HepG2 (cell line): ENCODE data around the gene CCT7. TPM values are rescaled to one million over a fixed set of nuclear protein-coding genes. Genes with fewer than 3 reads are reported as not detected.
A peak's percentile ranks its signal among the peaks of the same experiment; 100 is the strongest.

Source experiments
- ARNT2 ChIP-seq: sonication (generic); formaldehyde crosslinking; IDR thresholded peaks from 2 replicates; pipeline ENCODE4 v1.8.0; 2022; ENCODE audit warnings: mild to moderate bottlenecking, low read depth, missing genetic modification reagents, moderate library complexity
- GMEB2 ChIP-seq: IDR thresholded peaks from 2 replicates; pipeline ENCODE4 v1.6.1; 2016; ENCODE audit warnings: missing biosample characterization, missing genetic modification reagents, low read depth
- HNF4G ChIP-seq, 2 experiments: sonication (generic) in 1 of 2; formaldehyde crosslinking in 1 of 2; IDR thresholded peaks; 2 replicates each; pipeline versions ENCODE4 v1.4.0 to v1.6.1; 2011 to 2020; ENCODE audit warnings: borderline replicate concordance in 2 of 2, low read depth in 2 of 2, mild to moderate bottlenecking in 2 of 2, low read length in 1 of 2, missing genetic modification reagents in 1 of 2, moderate library complexity in 1 of 2
- LRRFIP1 ChIP-seq: sonication (generic); formaldehyde crosslinking; conservative IDR thresholded peaks from 2 replicates; pipeline ENCODE4 v1.4.0; 2020; ENCODE audit warnings: missing genetic modification reagents
- NFYC ChIP-seq: IDR thresholded peaks from 2 replicates; pipeline ENCODE4 v1.6.1; 2016; ENCODE audit warnings: missing genetic modification reagents, missing compliant biosample characterization
- TARDBP ChIP-seq: sonication (generic); formaldehyde crosslinking; IDR thresholded peaks from 2 replicates; pipeline ENCODE4 v1.8.0; 2022; ENCODE audit warnings: mild to moderate bottlenecking, missing genetic modification reagents
- TFE3 ChIP-seq: IDR thresholded peaks from 2 replicates; pipeline ENCODE4 v1.6.1; 2016
- ZBTB34 ChIP-seq: sonication (generic); formaldehyde crosslinking; IDR thresholded peaks from 2 replicates; pipeline ENCODE4 v1.8.0; 2022; ENCODE audit warnings: mild to moderate bottlenecking, missing genetic modification reagents
- ZBTB7B ChIP-seq: sonication (generic); formaldehyde crosslinking; IDR thresholded peaks from 2 replicates; pipeline ENCODE4 v1.4.0; 2020; ENCODE audit warnings: missing genetic modification reagents
- ZFAT ChIP-seq: sonication (generic); formaldehyde crosslinking; conservative IDR thresholded peaks from 2 replicates; pipeline ENCODE4 v1.8.1; 2023; ENCODE audit warnings: missing genetic modification reagents, inconsistent platforms
- ZFP90 ChIP-seq: sonication (generic); formaldehyde crosslinking; IDR thresholded peaks from 2 replicates; pipeline ENCODE4 v1.8.0; 2022; ENCODE audit warnings: missing genetic modification reagents, mild to moderate bottlenecking, inconsistent platforms, borderline replicate concordance
- ZNF230 ChIP-seq: sonication (generic); formaldehyde crosslinking; IDR thresholded peaks from 2 replicates; pipeline ENCODE4 v1.4.0; 2020; ENCODE audit warnings: mild to moderate bottlenecking, missing genetic modification reagents
- ZNF570 ChIP-seq: sonication (generic); formaldehyde crosslinking; IDR thresholded peaks from 2 replicates; pipeline ENCODE4 v1.4.0; 2020; ENCODE audit warnings: mild to moderate bottlenecking, missing genetic modification reagents, borderline replicate concordance
- ZNF747 ChIP-seq: sonication (generic); formaldehyde crosslinking; IDR thresholded peaks from 2 replicates; pipeline ENCODE4 v1.8.1; 2023; ENCODE audit warnings: missing genetic modification reagents, mild to moderate bottlenecking, borderline replicate concordance
- ZSCAN30 ChIP-seq: sonication (generic); formaldehyde crosslinking; IDR thresholded peaks from 2 replicates; pipeline ENCODE4 v1.5.0; 2020; ENCODE audit warnings: mild to moderate bottlenecking, missing genetic modification reagents
- polyA plus RNA-seq, 8 experiments: library from polyadenylated mRNA; depleted of rRNA in 3 of 8; stranded (reverse) in 7 of 8; unstranded in 1 of 8; fragments of >200 nt; fragmentation: Illumina TruSeq in 4 of 8; extraction: Trizol in 4 of 8; gene quantifications; 2 replicates each; pipeline versions ENCODE4 v1.2.1 to v1.2.3, GENCODE V29; 2011 to 2016; ENCODE audit warnings: low read depth in 4 of 8, missing spikeins in 1 of 8, mixed read lengths in 1 of 8; ENCODE audit not compliant: insufficient read depth in 1 of 8
- total RNA-seq, 5 experiments: library from RNA; depleted of rRNA; stranded (reverse); fragments of >200 nt; fragmentation: Illumina TruSeq; extraction: Trizol; gene quantifications; 2 replicates each; pipeline ENCODE4 v1.2.3, GENCODE V29; 2016; ENCODE audit warnings: low read depth in 1 of 5
- TF ChIP-seq, protein P1 (sequence below): sonication (generic); formaldehyde crosslinking; IDR thresholded peaks from 2 replicates; pipeline ENCODE4 v1.4.0; 2020; ENCODE audit warnings: mild to moderate bottlenecking, missing genetic modification reagents
- TF ChIP-seq, protein P2 (sequence below): sonication (generic); formaldehyde crosslinking; IDR thresholded peaks from 2 replicates; pipeline ENCODE4 v1.4.0; 2020; ENCODE audit warnings: missing genetic modification reagents

Gene CCT7
- total and polyA plus RNA-seq, 2 of the 13 experiments (the other 11 are each of a cell fraction or from before 2014, with no cell fraction given) = 347 to 517 TPM

DNA sequence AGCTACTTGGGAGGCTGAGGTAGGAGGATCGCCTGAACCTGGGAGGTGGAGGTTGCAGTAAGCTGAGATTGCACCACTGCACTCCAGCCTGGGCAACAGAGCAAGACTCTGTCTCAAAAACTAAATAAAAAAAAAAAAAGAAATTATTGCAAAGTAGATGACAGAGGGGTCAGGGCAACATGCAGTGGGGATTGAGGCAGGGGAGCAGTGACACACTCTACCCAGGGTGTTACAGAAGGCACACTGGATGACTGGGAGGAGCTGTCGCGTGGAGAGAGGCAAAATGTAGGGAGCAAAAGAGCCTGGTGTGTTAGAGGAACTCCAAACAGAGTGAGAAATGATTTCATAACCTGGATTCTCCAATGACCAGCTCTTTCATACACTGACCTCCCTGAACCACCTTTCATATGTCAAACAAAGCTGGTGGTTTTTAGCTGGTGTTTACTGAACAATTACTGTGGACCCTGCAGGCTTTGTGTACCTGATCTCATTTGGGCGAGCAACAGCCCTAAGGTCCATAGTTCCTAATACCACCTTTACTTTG, 28.1 kb downstream of the CCT7 start (continued):
- no peak; the same call in 1 of the 2 replicates for TF ChIP-seq TARDBP (CRISPR knock-in tag)
- TF ChIP-seq ZFP90 (CRISPR knock-in tag) = 0 out of 2 replicates have a peak, but pooled peaks have one; percentile 31
- TF ChIP-seq, protein P1, sequence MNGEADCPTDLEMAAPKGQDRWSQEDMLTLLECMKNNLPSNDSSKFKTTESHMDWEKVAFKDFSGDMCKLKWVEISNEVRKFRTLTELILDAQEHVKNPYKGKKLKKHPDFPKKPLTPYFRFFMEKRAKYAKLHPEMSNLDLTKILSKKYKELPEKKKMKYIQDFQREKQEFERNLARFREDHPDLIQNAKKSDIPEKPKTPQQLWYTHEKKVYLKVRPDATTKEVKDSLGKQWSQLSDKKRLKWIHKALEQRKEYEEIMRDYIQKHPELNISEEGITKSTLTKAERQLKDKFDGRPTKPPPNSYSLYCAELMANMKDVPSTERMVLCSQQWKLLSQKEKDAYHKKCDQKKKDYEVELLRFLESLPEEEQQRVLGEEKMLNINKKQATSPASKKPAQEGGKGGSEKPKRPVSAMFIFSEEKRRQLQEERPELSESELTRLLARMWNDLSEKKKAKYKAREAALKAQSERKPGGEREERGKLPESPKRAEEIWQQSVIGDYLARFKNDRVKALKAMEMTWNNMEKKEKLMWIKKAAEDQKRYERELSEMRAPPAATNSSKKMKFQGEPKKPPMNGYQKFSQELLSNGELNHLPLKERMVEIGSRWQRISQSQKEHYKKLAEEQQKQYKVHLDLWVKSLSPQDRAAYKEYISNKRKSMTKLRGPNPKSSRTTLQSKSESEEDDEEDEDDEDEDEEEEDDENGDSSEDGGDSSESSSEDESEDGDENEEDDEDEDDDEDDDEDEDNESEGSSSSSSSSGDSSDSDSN (CRISPR knock-in tag) = peak; percentile 45; the same call in 1 of the 2 replicates
- peak; percentile 86; the same call in 1 of the 2 replicates for TF ChIP-seq ZNF747 (CRISPR knock-in tag)
- TF ChIP-seq HNF4G (IDR thresholded peaks at IDR 0.05; ENCODE audit: borderline replicate concordance, low read depth, low read length) = peak; percentile 88
- TF ChIP-seq HNF4G (CRISPR knock-in tag; IDR thresholded peaks at IDR 0.05; ENCODE audit: borderline replicate concordance, low read depth) = no peak; the same call in 1 of the 2 replicates
- 0 out of 2 replicates have a peak, but pooled peaks have one; percentile 91 for TF ChIP-seq ZSCAN30
- TF ChIP-seq, protein P2, sequence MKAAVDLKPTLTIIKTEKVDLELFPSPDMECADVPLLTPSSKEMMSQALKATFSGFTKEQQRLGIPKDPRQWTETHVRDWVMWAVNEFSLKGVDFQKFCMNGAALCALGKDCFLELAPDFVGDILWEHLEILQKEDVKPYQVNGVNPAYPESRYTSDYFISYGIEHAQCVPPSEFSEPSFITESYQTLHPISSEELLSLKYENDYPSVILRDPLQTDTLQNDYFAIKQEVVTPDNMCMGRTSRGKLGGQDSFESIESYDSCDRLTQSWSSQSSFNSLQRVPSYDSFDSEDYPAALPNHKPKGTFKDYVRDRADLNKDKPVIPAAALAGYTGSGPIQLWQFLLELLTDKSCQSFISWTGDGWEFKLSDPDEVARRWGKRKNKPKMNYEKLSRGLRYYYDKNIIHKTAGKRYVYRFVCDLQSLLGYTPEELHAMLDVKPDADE (CRISPR knock-in tag) = no peak
- peak; percentile 48 for TF ChIP-seq NFYC (CRISPR knock-in tag)
- no peak for TF ChIP-seq ZNF570
- no peak for TF ChIP-seq ZFAT (CRISPR knock-in tag)
- TF ChIP-seq ZNF230 (CRISPR knock-in tag) = no peak
- no peak for TF ChIP-seq GMEB2 (CRISPR knock-in tag)
- TF ChIP-seq TFE3 = peak; percentile 51; the same call in 1 of the 2 replicates
- peak; percentile 78; the same call in 1 of the 2 replicates for TF ChIP-seq ZBTB7B (CRISPR knock-in tag)
- TF ChIP-seq ARNT2 (CRISPR knock-in tag) = 0 out of 2 replicates have a peak, but pooled peaks have one; percentile 35
- TF ChIP-seq LRRFIP1 (CRISPR knock-in tag) = no peak
- TF ChIP-seq ZBTB34 (CRISPR knock-in tag) = peak; percentile 35; the same call in 1 of the 2 replicates
